OCI-LY7 (cell line): ENCODE results near the gene CMTM7. TPM values are rescaled to one million over a fixed set of nuclear protein-coding genes. Genes with fewer than 3 reads are reported as not detected.

ENCODE experiments used
- BruUV-seq: library from RNA; stranded (reverse); fragments of 400-500 nt; replicated peaks from 2 replicates; lab custom pipeline; 2021; lab: Mats Ljungman, UMichigan
- CTCF ChIA-PET: fragments of 300-600 bp; sonication (Branson Sonifier 250); formaldehyde crosslinking; loops from one replicate; lab custom pipeline; 2022; ENCODE audit warnings: antibody characterized with exemption; ENCODE audit not compliant: unreplicated experiment; lab: Charles Lee
- POLR2A ChIA-PET: fragments of 300-600 bp; sonication (Branson Sonifier 250); formaldehyde crosslinking; loops from one replicate; lab custom pipeline; 2022; ENCODE audit warnings: antibody characterized with exemption; lab: Charles Lee
- DNase-seq: peaks from one replicate; pipeline ENCODE4 v3.0.0-alpha.2; 2015; ENCODE audit warnings: low spot score
- H2AFZ ChIP-seq: fragments of 200-600 bp; sonication (generic), shearing (Covaris generic); 2 replicates; pipeline ENCODE4 v1.6.1; 2014; ENCODE audit warnings: mild to moderate bottlenecking, antibody characterized with exemption, low read length, moderate library complexity
- H3K27ac ChIP-seq: fragments of 200-600 bp; sonication (generic); 2 replicates; pipeline ENCODE4 v1.5.1; 2014; ENCODE audit warnings: mixed run types, low read depth, mild to moderate bottlenecking, moderate library complexity, low read length, inconsistent platforms; ENCODE audit not compliant: poor library complexity, severe bottlenecking
- H3K36me3 ChIP-seq: fragments of 200-600 bp; sonication (generic); 2 replicates; pipeline ENCODE4 v1.6.1; 2014; ENCODE audit warnings: mild to moderate bottlenecking, antibody characterized with exemption, low read length, moderate library complexity, mixed read lengths; ENCODE audit not compliant: insufficient read depth
- H3K4me1 ChIP-seq: fragments of 200-600 bp; sonication (generic); 2 replicates; pipeline ENCODE4 v1.5.1; 2014; ENCODE audit warnings: mild to moderate bottlenecking, low read length; ENCODE audit not compliant: insufficient read depth, poor library complexity, severe bottlenecking
- H3K4me2 ChIP-seq: fragments of 200-600 bp; sonication (generic); 2 replicates; pipeline ENCODE4 v1.6.1; 2014; ENCODE audit warnings: mild to moderate bottlenecking, low read length
- H3K4me3 ChIP-seq: fragments of 200-600 bp; sonication (generic); 2 replicates; pipeline ENCODE4 v1.5.1; 2014; ENCODE audit warnings: mild to moderate bottlenecking, low read depth, low read length; ENCODE audit not compliant: poor library complexity, severe bottlenecking
- H3K79me2 ChIP-seq: fragments of 200-600 bp; sonication (generic); 2 replicates; pipeline ENCODE4 v1.6.1; 2016; ENCODE audit warnings: low read depth, mild to moderate bottlenecking, low read length, moderate library complexity, mixed read lengths; ENCODE audit not compliant: insufficient read depth
- H3K9me2 ChIP-seq: fragments of 200-600 bp; sonication (generic); 2 replicates; pipeline ENCODE4 v1.6.1; 2016; ENCODE audit warnings: mild to moderate bottlenecking, low read length, mixed read lengths; ENCODE audit not compliant: insufficient read depth
- H3K9me3 ChIP-seq: fragments of 200-600 bp; sonication (generic); 2 replicates; pipeline ENCODE4 v1.6.1; 2014; ENCODE audit warnings: mild to moderate bottlenecking, mixed run types, low read length, mixed read lengths
- H4K20me1 ChIP-seq: fragments of 200-600 bp; sonication (generic); 2 replicates; pipeline ENCODE4 v1.6.1; 2014; ENCODE audit warnings: mild to moderate bottlenecking, antibody characterized with exemption, low read length, moderate library complexity, mixed read lengths; ENCODE audit not compliant: insufficient read depth
- EZH2phosphoT487 ChIP-seq: fragments of 200-600 bp; sonication (generic); IDR thresholded peaks from 2 replicates; pipeline ENCODE4 v1.6.1; 2018; ENCODE audit warnings: low read depth, borderline replicate concordance, mild to moderate bottlenecking, mixed run types, antibody characterized with exemption, low read length, moderate library complexity, mixed read lengths
- intact Hi-C: fragments of 100-400 bp; cut with micrococcal nuclease; formaldehyde crosslinking; loops from one replicate; pipeline ENCODE4 v1.10.0; 2022; ENCODE audit not compliant: unreplicated experiment
- total RNA-seq, 2 experiments: library from RNA; depleted of rRNA in 1 of 2; stranded (reverse); fragments of >200 nt in 1 of 2; shearing (Covaris generic) in 1 of 2; gene quantifications; 2 replicates each; pipeline ENCODE4 v1.2.3, GENCODE V29; 2014 to 2022
- TF ChIP-seq, protein P1 (sequence below): fragments of 200-600 bp; sonication (generic); conservative IDR thresholded peaks from 2 replicates; pipeline ENCODE4 v1.5.1; 2014; ENCODE audit warnings: mild to moderate bottlenecking, antibody characterized with exemption, low read length, moderate library complexity, mixed read lengths

CMTM7 gene
- total RNA-seq, 2 experiments from 2014 or later = 16.0 to 19.0 TPM

- H3K9me3 ChIP-seq = no peaks in the 10 kb centered on the region
- 0 out of 2 replicates have a peak, but pooled peaks cover 4% of the 10 kb centered on the region for H3K79me2 ChIP-seq
- no peaks in the 10 kb centered on the region; the same call in 1 of the 2 replicates for H3K36me3 ChIP-seq
- TF ChIP-seq, protein P1, sequence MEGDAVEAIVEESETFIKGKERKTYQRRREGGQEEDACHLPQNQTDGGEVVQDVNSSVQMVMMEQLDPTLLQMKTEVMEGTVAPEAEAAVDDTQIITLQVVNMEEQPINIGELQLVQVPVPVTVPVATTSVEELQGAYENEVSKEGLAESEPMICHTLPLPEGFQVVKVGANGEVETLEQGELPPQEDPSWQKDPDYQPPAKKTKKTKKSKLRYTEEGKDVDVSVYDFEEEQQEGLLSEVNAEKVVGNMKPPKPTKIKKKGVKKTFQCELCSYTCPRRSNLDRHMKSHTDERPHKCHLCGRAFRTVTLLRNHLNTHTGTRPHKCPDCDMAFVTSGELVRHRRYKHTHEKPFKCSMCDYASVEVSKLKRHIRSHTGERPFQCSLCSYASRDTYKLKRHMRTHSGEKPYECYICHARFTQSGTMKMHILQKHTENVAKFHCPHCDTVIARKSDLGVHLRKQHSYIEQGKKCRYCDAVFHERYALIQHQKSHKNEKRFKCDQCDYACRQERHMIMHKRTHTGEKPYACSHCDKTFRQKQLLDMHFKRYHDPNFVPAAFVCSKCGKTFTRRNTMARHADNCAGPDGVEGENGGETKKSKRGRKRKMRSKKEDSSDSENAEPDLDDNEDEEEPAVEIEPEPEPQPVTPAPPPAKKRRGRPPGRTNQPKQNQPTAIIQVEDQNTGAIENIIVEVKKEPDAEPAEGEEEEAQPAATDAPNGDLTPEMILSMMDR = peak; percentile 40; the same call in 1 of the 2 replicates
- no peak for TF ChIP-seq EZH2phosphoT487
- no peaks in the 10 kb centered on the region for H4K20me1 ChIP-seq
- intact Hi-C loops = no loop called here
- BruUV-seq = no TSS peak
- H3K4me2 ChIP-seq = peak overlapping the region; percentile 92
- no peaks in the 10 kb centered on the region for H3K9me2 ChIP-seq
- no peak overlapping the region for H3K27ac ChIP-seq
- ChIA-PET POLR2A (interaction anchor here (0.8 to 1.2 kb wide), 2 partner anchors 34 to 80 kb away, joined by 4 to 5 read pairs; no protein-coding TSS in a partner anchor), CTCF (no interaction called here)
- peak overlapping the region; percentile 87 for H3K4me3 ChIP-seq
- DNase-seq = no peak
- peaks cover 64% of the 10 kb centered on the region for H3K4me1 ChIP-seq
- H2AFZ ChIP-seq = peak overlapping the region; percentile 68; the same call in 1 of the 2 replicates
Observed at GRCh38 chr3:32392536-32393302, 1.1 kb downstream of the CMTM7 start.

DNA sequence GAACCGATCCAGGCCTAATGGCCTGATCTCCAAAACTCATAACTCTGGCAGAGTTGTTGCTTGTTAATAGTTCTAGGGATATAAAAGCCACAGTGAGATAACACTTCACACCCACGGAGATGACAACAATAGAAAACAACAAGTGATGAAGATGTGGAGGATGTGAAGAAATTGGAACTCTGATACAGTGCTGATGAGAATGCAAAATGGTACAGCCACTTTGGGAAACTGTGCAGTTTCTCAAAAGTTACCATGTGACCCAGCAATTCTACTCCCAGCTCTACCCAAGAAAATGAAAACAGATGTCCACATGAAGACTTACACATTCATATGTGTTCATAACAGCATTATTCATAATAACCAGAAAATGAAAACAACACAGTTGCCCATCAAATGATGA lies 3.8 kb downstream of the CMTM7 start:
- intact Hi-C loops = no loop called here
- CTCF ChIA-PET = no interaction called here
- Histone ChIP-seq H3K36me3 (no peaks in the 10 kb centered on the region; the same call in 1 of the 2 replicates), H3K4me2 (no peak overlapping the region), H3K4me1 (peaks cover 47% of the 10 kb centered on the region), H3K4me3 (no peak overlapping the region), H3K9me2 (no peaks in the 10 kb centered on the region), H4K20me1 (no peaks in the 10 kb centered on the region), H3K27ac (no peak overlapping the region), H2AFZ (no peak overlapping the region), H3K79me2 (peaks cover 11% of the 10 kb centered on the region; the same call in 1 of the 2 replicates), H3K9me3 (no peaks in the 10 kb centered on the region)
- TF ChIP-seq EZH2phosphoT487 = no peak
- TF ChIP-seq, protein P1 = no peak
- POLR2A ChIA-PET = no interaction called here
- DNase-seq = no peak
- BruUV-seq = TSS peak; percentile 61
